GM18519 (cell line): ENCODE results near the gene ADAM12.

Source experiments
- ATAC-seq: cut with Tn5 transposase; IDR thresholded peaks from one replicate; pipeline ENCODE4 v1.9.1; 2021; ENCODE audit warnings: mild to moderate bottlenecking, moderate library complexity; ENCODE audit not compliant: unreplicated experiment, low FRiP score

Gene ADAM12

GRCh38 chr10:126097558-126098225 is 290.6 kb downstream of the ADAM12 start:
- ATAC-seq, result no peak

DNA sequence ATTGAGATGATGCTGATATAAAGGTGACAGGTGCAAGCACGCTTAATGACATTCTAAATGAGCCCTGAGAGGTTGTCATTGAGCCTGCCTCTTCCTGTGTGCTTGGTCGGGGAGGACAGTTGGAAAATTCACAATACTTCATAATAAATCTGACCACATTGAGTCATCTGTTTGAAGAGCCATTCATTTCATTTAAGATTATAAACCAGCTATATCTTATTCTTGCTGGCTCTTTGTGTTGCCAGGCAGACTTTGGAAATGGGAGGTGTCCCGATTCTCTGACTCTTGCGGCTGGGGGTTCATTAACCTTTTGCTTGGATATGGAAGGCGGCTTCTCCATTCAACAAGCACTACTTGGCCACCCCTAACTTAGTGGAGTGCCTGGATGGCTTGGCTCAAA is 293.7 kb downstream of the ADAM12 start:
- ATAC-seq, result no peak

DNA sequence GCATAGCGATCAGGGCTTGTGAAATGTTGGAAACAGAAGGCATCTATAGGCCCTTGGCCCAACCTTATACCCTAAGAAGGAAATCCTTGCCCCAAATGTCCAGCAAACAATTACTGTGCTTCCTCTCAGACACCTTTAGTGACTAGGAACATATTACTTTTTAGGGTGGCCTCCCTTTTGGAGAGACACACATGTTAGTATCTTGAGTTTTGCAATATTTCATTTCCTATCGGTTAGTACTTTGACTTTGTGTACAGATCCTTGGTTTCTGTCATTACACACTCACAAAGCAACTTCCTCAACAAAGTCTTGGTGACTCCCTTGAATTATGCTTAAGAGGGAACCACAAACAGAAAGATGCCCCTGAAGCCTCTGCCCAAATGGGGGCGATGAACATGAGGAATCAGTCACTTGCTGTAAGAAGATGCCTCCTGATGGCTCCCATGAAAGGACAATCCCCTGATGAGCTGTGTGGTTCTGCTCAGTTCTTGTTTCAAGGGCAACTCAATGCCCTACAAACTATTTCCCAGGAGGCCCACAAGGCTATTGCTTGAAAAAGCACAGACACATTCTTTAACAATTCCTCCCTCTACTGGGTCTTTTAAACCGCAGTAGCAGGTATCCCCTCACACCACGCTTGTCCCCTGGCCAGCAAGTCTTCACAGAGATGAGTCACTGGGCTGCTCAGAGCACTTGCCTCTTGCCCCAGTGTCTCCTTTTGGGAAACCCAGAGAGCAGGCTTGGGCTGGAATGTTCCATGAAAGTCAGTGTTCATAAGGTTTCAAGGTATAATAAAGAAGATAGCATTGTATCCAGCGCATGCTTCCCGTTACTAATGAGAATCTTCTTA is 295.7 kb downstream of the ADAM12 start:
- no peak for ATAC-seq

GRCh38 chr10:126090911-126091728 is 297.2 kb downstream of the ADAM12 start:
- no peak for ATAC-seq

DNA sequence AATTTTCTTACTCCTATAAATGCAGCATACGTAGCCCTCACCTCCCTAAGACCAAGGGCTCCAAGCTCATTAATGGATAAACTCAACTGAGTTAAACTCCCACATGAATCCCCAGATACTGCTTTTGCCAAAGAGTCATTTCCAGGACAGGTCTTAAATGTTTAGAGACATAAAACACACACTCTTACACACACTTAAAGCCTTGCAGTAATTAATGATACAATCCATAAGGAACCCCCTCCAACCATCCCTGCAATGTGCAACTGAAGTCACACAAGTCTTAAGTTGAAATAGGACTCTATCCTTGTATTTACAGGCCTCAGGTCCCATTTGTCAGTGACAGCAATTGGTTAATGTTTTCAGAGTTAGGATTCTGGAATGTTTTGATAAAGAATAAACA is 297.8 kb downstream of the ADAM12 start:
- no peak for ATAC-seq

DNA sequence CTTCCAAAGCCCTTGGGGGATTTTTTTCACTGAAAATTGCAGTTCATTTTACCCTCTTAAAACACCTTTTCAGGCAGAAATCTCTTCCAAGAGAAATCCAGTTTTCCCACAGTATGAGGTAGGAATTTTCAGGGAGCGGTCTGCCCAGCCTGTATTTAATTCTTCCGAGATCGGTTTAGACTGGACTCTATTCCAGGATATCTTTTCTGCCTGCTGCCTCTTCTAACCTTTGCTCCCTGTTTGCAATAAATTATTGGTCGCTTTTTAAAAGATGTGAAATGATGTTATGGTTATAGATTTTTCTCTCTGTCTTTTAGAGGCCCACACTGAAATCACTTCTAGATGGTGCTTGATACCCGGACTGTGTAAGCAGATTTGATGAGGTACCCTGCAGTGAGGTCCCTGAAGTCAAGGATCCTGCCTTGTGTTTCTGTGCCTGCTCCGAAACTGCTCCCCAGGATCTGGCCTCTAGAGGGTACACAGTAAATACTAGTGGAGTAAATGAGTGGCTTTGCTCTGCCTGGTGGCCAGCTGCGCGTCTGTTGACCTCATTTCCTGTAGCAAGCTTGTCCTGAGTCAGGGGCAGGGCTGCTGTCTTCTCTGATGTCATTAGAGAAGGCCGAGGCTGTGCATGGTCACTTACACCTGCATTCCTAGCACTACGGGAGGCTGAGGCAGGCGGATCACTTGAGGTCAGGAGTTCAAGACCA is 300.3 kb downstream of the ADAM12 start:
- no peak for ATAC-seq

- ATAC-seq, result no peak
Measured at GRCh38 chr10:126087153-126087680, 301.1 kb downstream of the ADAM12 start.

- ATAC-seq, result no peak
Measured at GRCh38 chr10:126085806-126086205, 302.5 kb downstream of the ADAM12 start.

- ATAC-seq, result no peak
Measured at GRCh38 chr10:126084369-126084768, 303.9 kb downstream of the ADAM12 start.

- no peak for ATAC-seq
Measured at GRCh38 chr10:126083009-126083408, 305.3 kb downstream of the ADAM12 start.

GRCh38 chr10:126081841-126082466 is 306.3 kb downstream of the ADAM12 start:
- ATAC-seq, result no peak

DNA sequence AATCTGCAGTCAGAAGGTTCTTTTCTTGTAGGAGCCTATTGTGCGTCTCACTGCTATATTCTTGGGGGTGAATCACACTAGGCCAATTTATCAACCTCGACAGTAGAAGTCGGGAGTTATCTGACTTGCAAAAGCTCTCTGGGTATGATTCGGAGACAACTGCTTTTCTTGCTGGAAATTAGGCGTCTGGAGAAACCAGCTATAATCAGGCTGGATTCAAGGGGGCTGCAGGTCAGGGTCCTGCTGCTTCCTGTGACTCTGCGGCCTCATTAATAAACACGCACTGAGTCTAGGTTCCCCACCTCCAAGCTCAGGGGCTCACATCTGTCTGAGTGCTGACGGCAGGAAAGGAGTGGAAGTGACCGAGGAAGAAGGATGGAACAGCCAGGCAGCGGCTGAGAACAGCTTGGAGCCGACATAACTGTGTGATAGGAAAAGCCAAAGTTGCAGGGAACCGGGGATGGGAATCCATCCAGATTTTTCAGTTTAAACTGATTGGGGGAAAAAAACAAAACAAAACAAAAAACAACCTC is 307.3 kb downstream of the ADAM12 start:
- no peak for ATAC-seq

DNA sequence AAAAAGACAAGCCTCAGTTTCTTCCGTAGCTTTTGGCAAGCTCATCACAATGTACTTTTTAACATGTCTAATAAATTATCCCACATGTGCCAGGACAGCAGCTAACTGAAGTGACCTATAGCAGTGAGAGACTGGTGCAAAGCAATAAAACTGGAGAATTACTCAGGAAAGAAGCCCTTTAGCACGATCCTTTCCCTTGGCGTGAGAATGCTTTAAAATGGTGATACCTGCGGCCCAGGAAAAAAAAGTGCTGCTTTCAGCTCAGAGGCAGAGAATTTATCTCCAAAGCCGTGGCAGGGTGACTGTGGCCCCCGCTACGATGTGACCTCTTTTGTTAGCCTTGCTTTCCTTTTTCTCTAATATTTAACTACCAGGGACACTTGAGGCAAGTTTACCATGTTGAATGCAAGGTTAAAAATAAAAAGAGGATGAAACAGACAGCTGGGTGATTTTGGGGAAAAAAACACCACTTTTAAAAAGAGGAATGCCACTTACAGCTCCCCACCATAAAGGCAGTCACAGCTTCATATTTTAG is 307.9 kb downstream of the ADAM12 start:
- ATAC-seq, result no peak

GRCh38 chr10:126075009-126075408 is 313.3 kb downstream of the ADAM12 start:
- no peak for ATAC-seq

DNA sequence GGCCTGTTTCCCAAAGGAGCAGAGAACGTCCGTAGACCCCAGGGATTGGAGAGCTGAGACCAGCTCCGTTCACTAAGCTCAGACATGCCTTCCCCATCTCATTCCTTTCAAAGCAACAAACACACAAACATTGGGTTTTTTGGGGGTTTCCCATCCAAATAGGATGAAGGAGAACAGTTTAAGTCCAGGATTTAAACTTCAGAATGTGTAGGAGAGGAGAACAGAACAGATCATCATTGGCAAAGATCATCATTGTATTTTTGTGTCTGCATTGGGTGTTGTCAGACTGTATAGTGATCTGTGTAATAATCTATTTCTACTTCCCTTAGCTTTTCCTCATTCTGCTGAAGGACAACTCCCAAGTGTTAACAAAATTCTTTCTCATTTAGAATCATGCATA is 314.0 kb downstream of the ADAM12 start:
- ATAC-seq, result no peak

- ATAC-seq, result no peak
Measured at GRCh38 chr10:126073606-126074005, 314.7 kb downstream of the ADAM12 start.

DNA sequence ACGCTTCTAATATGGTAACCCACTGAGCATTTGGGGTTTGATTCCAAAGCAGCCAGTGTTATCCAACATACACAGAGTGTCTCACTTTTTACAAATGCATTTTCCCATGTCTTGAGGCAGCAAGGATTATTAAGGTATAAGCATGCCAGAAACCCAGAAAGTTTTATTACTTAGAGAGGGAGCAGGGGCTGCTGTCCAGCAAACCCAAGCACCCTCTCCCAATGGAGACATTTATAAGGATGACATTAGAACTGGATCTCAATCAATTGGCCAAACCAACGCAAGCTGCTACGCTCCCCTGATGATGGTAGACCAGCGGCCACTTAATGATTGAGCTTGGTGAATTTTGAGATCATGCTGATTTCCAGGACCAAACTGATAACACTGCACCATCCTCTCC is 315.7 kb downstream of the ADAM12 start:
- ATAC-seq, result no peak

GRCh38 chr10:126070476-126071215 is 317.6 kb downstream of the ADAM12 start:
- no peak for ATAC-seq

DNA sequence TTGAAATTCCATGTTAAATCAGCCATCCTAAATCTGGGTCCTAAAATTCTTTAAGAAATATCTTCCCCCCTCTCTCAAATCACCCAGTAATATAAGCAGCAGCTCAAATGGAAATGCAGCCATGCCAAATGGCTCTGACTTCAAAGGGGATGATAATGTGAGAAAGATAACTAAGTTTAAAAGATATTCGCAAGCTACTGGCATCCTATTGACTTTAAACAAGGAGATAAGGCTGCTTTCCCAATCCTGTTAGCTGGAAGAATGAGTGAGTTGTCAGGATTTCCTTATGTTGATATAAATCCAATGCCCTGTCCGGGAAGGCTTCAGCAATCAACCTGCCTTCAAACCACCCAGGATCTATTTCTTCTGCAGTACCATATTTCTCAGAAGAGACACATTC is 320.0 kb downstream of the ADAM12 start:
- no peak for ATAC-seq
